Immature natural killer cell (primary cell): ENCODE data around the gene PNRC2. TPM values are rescaled to one million over a fixed set of nuclear protein-coding genes. Genes with fewer than 3 reads are reported as not detected.
"Not testable (repeated sequence)": the region's sequence is repeated elsewhere in the genome, so short reads cannot be mapped to it uniquely, and the experiment has no call there.

ENCODE experiments used
- DNase-seq, 3 donors: peaks; one replicate each; pipeline ENCODE4 v3.0.0; 2022; ENCODE audit warnings: mixed read lengths in 1 of 3
- H3K27ac Mint-ChIP-seq, 6 donors: one replicate each; pipeline ENCODE4 v1.8.0; 2020; ENCODE audit warnings: mixed read lengths in 6 of 6, mild to moderate bottlenecking in 5 of 6, inconsistent platforms in 4 of 6, moderate library complexity in 3 of 6
- H3K27me3 Mint-ChIP-seq, 3 donors: one replicate each; pipeline ENCODE4 v1.8.0; 2020 to 2021; ENCODE audit warnings: low read depth in 3 of 3, mild to moderate bottlenecking in 3 of 3, mixed read lengths in 3 of 3, moderate library complexity in 3 of 3, inconsistent platforms in 1 of 3
- H3K36me3 Mint-ChIP-seq, 3 donors: one replicate each; pipeline ENCODE4 v1.8.0; 2020; ENCODE audit warnings: mixed read lengths in 3 of 3, inconsistent platforms in 2 of 3, mild to moderate bottlenecking in 2 of 3
- H3K4me1 Mint-ChIP-seq, 2 donors: one replicate each; pipeline ENCODE4 v1.8.0; 2020; ENCODE audit warnings: inconsistent platforms in 2 of 2, mild to moderate bottlenecking in 2 of 2, mixed read lengths in 2 of 2, moderate library complexity in 1 of 2
- H3K4me3 Mint-ChIP-seq, 5 donors: one replicate each; pipeline ENCODE4 v1.8.0; 2020; ENCODE audit warnings: mild to moderate bottlenecking in 5 of 5, mixed read lengths in 5 of 5, inconsistent platforms in 3 of 5, moderate library complexity in 3 of 5
- H3K9me3 Mint-ChIP-seq, 6 donors: one replicate each; pipeline ENCODE4 v1.8.0; 2020; ENCODE audit warnings: mild to moderate bottlenecking in 6 of 6, mixed read lengths in 6 of 6, inconsistent platforms in 4 of 6, moderate library complexity in 3 of 6
- polyA plus RNA-seq, 3 donors: library from polyadenylated mRNA; unstranded; fragments of 300-500 nt; fragmentation: Illumina TruSeq; gene quantifications; one replicate each; pipeline ENCODE4 v1.2.3, GENCODE V29; 2021

The PNRC2 gene
- polyA plus RNA-seq, 3 donors from 2014 or later, result 89.9 to 118 (median 104) TPM

- Mint-ChIP-seq H3K27me3 (peaks cover 1 to 5% (median 3%) of the 10 kb centered on the region in 3 donors), H3K4me3 (no peak overlapping the region)
Measured at GRCh38 chr1:23925279-23925678, 34.3 kb upstream of the PNRC2 start.

DNA sequence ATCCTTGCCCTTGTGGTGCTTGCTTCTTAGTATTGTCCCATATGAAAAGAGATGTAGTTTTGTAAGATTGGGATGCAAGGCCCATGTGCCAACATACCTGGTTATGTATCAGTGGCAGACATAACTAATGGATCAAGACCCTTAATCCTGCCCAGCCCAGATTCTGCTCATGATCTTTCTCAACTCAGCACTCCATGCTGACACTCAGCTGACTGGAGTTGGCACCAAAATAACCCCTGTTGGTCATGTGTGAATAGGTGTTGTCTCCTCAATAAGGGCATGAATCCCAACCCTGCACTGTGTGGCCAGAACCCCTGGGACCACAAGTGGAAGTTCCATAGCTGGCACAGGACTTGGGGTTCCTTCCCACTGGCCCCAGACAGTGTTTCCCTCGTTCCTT lies 32.5 kb upstream of the PNRC2 start:
- Mint-ChIP-seq H3K27me3 (peaks cover 0 to 5% (median 3%) of the 10 kb centered on the region in 3 donors), H3K4me3 (no peak overlapping the region), H3K4me1 (no peaks in the 10 kb centered on the region), H3K9me3 (no peaks in the 10 kb centered on the region), H3K27ac (no peak overlapping the region), H3K36me3 (no peaks in the 10 kb centered on the region)
- no peak for DNase-seq

More at GRCh38 chr1:23925279-23925678, 34.3 kb upstream of the PNRC2 start:
- Mint-ChIP-seq H3K27ac (no peak overlapping the region), H3K36me3 (no peaks in the 10 kb centered on the region), H3K4me1 (no peaks in the 10 kb centered on the region), H3K9me3 (no peaks in the 10 kb centered on the region)
- DNase-seq, result no peak

- H3K27ac Mint-ChIP-seq, result no peak overlapping the region
- no peak for DNase-seq
- H3K4me3 Mint-ChIP-seq, result no peak overlapping the region
- no peaks in the 10 kb centered on the region for H3K36me3 Mint-ChIP-seq
- H3K9me3 Mint-ChIP-seq, result no peaks in the 10 kb centered on the region
- no peaks in the 10 kb centered on the region for H3K4me1 Mint-ChIP-seq
- peaks cover 0 to 7% (median 3%) of the 10 kb centered on the region in 3 donors for H3K27me3 Mint-ChIP-seq
Measured at GRCh38 chr1:23928789-23929188, 30.8 kb upstream of the PNRC2 start.

DNA sequence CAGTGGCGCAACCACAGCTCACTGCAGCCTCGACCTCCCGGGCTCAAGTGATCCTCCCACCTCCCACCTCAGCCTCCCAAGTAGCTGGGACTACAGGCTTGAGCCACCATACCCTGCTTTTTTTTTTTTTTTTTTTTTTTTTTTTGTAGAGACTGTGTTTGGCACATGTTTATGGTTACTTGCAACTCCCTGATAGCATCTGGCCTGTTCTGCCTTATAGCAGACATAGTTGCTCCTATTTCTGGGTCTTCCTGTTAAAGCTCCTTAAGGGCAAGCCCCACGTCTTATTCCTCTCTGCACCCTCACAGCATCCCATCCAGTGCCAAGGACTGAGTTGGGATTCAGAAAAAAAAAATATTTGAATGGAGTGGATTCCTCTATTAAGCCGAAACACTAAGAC lies 29.4 kb upstream of the PNRC2 start:
- no peak overlapping the region for H3K27ac Mint-ChIP-seq
- H3K9me3 Mint-ChIP-seq, result no peaks in the 10 kb centered on the region
- DNase-seq, result no peak
- peaks cover 0 to 7% (median 3%) of the 10 kb centered on the region in 3 donors for H3K27me3 Mint-ChIP-seq
- no peak overlapping the region for H3K4me3 Mint-ChIP-seq
- no peaks in the 10 kb centered on the region for H3K36me3 Mint-ChIP-seq
- no peaks in the 10 kb centered on the region for H3K4me1 Mint-ChIP-seq

DNA sequence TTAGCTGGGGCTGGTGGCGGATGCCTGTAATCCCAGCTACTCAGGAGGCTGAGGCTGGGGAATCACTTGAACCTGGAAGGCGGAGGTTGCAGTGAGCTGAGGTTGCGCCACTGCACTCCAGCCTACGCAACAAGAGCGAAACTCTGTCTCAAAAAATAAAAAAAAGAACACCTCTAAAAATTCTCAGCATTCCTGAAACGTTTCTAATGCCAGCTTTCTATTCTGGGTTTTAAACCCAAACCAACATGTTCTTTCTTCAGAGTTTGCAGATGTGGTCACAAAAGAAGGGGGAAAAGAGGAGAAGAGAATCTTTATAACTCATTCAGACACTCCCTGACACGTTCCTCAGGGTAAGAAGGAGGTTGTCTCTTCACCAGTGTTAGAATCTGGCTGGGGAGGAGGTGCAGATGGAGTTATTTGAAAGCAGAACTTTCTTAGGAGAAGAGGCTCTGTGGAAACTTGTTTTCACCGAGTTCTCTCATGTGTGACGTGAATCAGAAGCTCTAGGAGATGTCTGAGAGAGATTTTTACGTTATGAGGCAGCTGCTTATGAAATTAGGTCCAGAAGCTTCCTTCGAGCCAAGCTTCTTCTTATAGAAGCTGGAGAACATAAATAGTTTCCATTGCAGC lies 28.7 kb upstream of the PNRC2 start:
- H3K36me3 Mint-ChIP-seq, result no peaks in the 10 kb centered on the region
- DNase-seq, result no peak
- no peaks in the 10 kb centered on the region for H3K9me3 Mint-ChIP-seq
- H3K4me3 Mint-ChIP-seq, result no peak overlapping the region
- no peak overlapping the region for H3K27ac Mint-ChIP-seq
- H3K4me1 Mint-ChIP-seq, result no peaks in the 10 kb centered on the region
- peaks cover 0 to 7% (median 3%) of the 10 kb centered on the region in 3 donors for H3K27me3 Mint-ChIP-seq

GRCh38 chr1:23931491-23931880 lies 28.1 kb upstream of the PNRC2 start:
- Mint-ChIP-seq H3K36me3 (no peaks in the 10 kb centered on the region), H3K27me3 (peaks cover 0 to 7% (median 3%) of the 10 kb centered on the region in 3 donors), H3K4me1 (no peaks in the 10 kb centered on the region), H3K4me3 (no peak overlapping the region), H3K9me3 (no peaks in the 10 kb centered on the region), H3K27ac (no peak overlapping the region)
- DNase-seq, result no peak

DNA sequence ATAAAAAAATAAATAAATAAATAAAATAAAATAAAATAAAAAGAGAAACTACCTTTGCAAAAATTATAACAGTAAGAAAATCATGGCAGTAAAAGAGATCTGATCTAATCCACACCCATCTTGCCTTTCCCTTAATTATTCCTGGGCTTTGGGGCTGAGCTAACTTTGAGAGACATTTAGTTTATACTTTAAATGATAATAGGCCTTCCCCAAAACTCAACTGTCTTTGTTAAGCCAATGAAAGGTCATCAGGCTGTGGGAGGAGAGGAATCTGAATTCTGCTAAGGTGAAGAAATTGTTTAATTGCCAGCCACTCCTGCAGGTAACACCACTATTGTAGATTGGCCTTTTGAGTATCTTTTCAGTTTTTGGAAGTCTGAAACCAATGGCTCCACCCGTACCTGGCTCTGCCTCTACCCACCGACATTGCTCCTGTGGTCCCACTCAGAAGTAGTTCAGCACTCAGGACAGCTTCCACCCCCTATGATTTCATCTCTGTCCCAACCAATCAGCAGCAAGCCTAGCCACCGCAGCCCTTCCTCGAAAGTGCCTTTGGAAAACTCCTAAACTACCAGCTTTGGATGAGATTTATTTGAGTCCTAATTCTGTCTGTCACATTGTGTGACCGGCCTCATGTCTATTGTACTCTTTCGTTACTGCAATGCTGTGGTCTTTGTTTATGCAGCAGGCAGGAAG lies 23.0 kb upstream of the PNRC2 start:
- no peak for DNase-seq
- Mint-ChIP-seq H3K9me3 (no peaks in the 10 kb centered on the region), H3K27ac (no peak overlapping the region), H3K4me3 (no peak overlapping the region), H3K27me3 (peaks cover 0 to 3% (median 2%) of the 10 kb centered on the region in 3 donors), H3K36me3 (no peaks in the 10 kb centered on the region), H3K4me1 (no peaks in the 10 kb centered on the region)

DNA sequence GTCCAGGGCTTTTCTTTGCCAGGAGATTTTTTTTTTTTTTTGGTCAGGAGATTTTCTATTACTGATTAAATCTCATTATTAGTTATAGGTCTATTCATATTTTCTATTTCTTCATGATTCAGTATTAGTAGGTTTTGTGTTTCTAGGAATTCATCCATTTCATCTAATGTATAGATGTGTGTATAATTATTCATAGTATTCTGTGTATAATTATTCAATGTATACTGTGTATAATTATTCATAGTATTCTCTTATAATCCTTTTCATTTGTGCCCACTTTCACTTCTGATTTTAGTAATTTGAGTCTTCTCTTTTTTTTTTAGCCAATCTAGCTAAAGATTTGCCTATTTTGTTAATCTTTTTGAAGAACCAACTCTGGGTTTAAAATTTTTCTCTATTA lies 12.3 kb upstream of the PNRC2 start:
- Mint-ChIP-seq H3K4me3 (no peak overlapping the region), H3K36me3 (peaks cover 0 to 9% (median 5%) of the 10 kb centered on the region in 3 donors), H3K4me1 (no peaks in the 10 kb centered on the region), H3K27ac (no peak overlapping the region), H3K9me3 (peaks cover 0 to 11% (median 9%) of the 10 kb centered on the region in 6 donors), H3K27me3 (peaks cover 2 to 10% (median 7%) of the 10 kb centered on the region in 3 donors)
- no peak for DNase-seq

DNA sequence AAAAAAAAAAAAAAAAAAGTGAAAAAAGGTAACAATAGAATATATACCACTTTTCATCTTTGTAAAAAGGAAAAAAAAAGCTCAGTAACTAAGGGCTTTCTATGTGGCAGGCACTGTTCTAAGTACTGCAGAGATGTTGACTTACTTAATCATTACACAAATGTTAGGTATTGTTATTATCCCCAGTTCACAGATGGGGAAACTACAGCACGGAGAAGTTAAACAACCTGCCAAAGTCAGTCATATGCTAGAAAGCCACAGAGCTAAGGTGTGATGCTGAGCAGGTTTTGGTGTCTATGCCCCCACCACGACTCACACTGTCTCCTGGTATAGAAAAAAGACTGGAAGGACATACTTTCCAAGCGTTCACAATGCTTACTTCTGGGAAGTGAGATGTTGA lies 6.6 kb upstream of the PNRC2 start:
- no peak for DNase-seq
- Mint-ChIP-seq H3K4me3 (no peak overlapping the region), H3K36me3 (no peaks in the 10 kb centered on the region), H3K4me1 (peaks cover 6 to 9% of the 10 kb centered on the region in 2 donors), H3K9me3 (no peaks in the 10 kb centered on the region), H3K27me3 (peaks cover 0 to 4% (median 2%) of the 10 kb centered on the region in 3 donors), H3K27ac (peak overlapping the region in 1 of 6 donors; percentile 26)

GRCh38 chr1:23957096-23957495 lies 2.5 kb upstream of the PNRC2 start:
- Mint-ChIP-seq H3K27ac (peak overlapping the region; percentile 64 to 99 (median 85)), H3K4me3 (peak overlapping the region; percentile 33 to 62 (median 60))

GRCh38 chr1:23958040-23958809 lies 1.4 kb upstream of the PNRC2 start:
- peak in 1 of 3 donors; percentile 7 for DNase-seq
- H3K9me3 Mint-ChIP-seq, result not testable (repeated sequence)
- H3K4me1 Mint-ChIP-seq, result peaks cover 40 to 58% of the 10 kb centered on the region in 2 donors
- peaks cover 8 to 21% (median 9%) of the 10 kb centered on the region in 3 donors for H3K27me3 Mint-ChIP-seq
- H3K4me3 Mint-ChIP-seq, result peak overlapping the region; percentile 89 to 100 (median 100)
- peak overlapping the region; percentile 96 to 100 (median 99) for H3K27ac Mint-ChIP-seq
- peaks cover 4 to 20% (median 19%) of the 10 kb centered on the region in 3 donors for H3K36me3 Mint-ChIP-seq

More at GRCh38 chr1:23957096-23957495, 2.5 kb upstream of the PNRC2 start:
- Mint-ChIP-seq H3K4me1 (peaks cover 37 to 47% of the 10 kb centered on the region in 2 donors), H3K36me3 (peaks cover 0 to 20% (median 15%) of the 10 kb centered on the region in 3 donors), H3K27me3 (peaks cover 8 to 21% (median 9%) of the 10 kb centered on the region in 3 donors), H3K9me3 (no peaks in the 10 kb centered on the region)
- DNase-seq, result no peak

DNA sequence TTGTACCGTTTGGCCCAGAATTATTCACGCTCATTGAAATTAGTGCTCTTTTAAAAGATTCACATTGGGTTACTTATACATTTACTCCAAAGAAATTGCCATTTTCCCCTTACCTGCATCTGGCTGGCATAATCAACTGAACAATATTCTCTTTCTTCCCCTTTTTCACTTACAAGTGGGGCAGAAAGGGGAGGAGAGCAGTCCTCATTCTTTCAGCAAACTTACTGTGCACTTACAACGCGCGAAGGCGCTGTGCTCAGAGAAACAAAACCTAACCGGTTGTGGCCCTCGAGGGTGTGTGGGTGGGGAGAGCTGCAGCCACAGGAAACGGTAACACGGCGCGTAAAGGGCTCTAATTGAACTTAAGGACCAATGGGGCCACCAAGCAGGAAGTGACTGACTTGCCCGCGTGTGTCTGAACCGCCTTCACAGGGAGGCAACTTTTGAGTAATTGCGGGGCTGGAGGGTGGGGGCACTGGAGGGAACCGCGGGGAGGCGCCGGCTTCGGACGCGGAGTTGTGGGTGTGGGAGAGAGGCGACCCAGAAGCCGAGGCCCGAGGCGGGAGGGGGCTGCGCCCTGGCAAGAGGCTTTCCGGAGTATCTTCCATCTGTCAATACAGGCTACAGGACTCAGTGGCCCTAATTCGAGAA lies 693 bp upstream of the PNRC2 start:
- Mint-ChIP-seq H3K36me3 (peaks cover 4 to 20% (median 19%) of the 10 kb centered on the region in 3 donors), H3K4me1 (peaks cover 40 to 65% of the 10 kb centered on the region in 2 donors), H3K4me3 (peak overlapping the region; percentile 89 to 100 (median 100)), H3K9me3 (no peaks in the 10 kb centered on the region), H3K27ac (peak overlapping the region; percentile 96 to 100 (median 99)), H3K27me3 (peaks cover 8 to 21% (median 9%) of the 10 kb centered on the region in 3 donors)
- peak; percentile 92 to 94 (median 92) for DNase-seq

DNA sequence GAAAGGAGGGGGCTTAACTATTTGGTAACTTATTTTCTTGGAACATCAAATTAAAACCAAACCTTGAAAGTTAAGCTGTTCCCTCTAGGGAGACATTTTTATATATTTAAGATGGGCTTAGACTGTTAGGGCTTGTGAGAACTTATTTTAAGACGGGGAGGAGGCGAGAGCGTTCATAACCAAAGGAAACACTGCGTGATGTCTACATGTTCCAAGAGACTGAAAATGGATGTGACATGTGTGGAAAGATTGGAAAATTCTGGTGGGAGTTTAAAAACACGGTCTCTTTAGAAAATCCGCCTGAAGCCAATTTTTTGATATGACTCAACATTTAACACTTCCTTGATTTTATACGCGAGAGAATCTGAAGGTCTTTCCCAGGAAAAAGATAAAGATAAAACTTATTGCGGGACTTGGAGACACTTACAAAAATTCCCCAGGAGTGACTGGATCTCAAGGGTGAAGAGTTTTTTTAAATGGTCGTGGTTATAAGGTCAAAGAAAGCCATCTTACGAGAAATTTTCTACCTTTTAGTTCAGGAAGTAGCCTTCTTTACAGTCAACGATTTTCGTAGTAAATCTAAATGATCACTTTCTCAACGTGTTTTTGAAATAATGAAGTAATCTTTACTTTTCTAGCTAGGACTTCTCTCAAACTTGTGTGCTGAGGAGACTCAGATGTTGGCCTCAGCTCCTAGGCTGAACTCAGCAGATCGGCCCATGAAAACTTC lies 828 bp downstream of the PNRC2 start:
- Mint-ChIP-seq H3K27ac (peak overlapping the region; percentile 96 to 100 (median 99)), H3K4me3 (peak overlapping the region; percentile 89 to 100 (median 100)), H3K27me3 (peaks cover 8 to 21% (median 9%) of the 10 kb centered on the region in 3 donors), H3K4me1 (peaks cover 43 to 80% of the 10 kb centered on the region in 2 donors), H3K36me3 (peaks cover 6 to 20% (median 19%) of the 10 kb centered on the region in 3 donors), H3K9me3 (no peaks in the 10 kb centered on the region)
- DNase-seq, result no peak
